ENCODE results near the gene SPATA33. TPM values are rescaled to one million over a fixed set of nuclear protein-coding genes. Genes with fewer than 3 reads are reported as not detected.

Gene SPATA33
- total RNA-seq, 2 experiments from 2014 or later: 4.4 to 7.1 TPM

DNA sequence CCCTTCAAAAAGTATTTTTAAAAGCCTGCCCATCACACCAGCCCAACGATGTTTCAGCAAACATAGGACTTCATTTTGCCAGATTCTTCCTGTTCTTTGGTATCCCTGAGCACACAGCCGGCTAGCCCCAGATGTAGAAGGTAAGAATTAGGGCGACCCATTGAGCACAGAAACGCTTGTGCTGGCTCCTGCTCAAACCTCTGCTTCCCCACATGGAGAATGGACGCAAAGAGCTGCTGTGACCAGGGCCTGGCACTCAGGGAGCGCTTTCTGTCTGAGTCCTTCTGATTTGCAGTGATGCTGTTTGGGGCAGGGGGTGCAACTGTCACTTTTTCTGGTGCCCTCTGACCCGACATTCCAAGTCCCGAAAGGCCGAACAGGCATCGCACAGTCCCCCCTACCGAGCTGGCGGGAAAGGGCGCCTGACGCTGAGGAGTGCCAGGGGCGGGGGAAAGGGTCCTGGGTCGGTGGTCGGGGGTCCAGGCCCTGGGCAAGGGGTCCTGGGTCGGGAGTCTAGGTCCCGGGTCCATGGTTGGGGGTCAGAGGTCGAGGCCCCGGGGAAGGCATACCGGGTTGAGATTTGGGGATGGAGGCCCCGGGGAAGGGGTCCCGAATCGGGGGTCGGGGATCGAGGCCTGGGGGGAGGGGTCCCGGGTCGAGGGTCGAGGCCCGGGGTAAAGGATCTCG is 1.1 kb upstream of the SPATA33 start:
- TF ChIP-seq, protein P1, sequence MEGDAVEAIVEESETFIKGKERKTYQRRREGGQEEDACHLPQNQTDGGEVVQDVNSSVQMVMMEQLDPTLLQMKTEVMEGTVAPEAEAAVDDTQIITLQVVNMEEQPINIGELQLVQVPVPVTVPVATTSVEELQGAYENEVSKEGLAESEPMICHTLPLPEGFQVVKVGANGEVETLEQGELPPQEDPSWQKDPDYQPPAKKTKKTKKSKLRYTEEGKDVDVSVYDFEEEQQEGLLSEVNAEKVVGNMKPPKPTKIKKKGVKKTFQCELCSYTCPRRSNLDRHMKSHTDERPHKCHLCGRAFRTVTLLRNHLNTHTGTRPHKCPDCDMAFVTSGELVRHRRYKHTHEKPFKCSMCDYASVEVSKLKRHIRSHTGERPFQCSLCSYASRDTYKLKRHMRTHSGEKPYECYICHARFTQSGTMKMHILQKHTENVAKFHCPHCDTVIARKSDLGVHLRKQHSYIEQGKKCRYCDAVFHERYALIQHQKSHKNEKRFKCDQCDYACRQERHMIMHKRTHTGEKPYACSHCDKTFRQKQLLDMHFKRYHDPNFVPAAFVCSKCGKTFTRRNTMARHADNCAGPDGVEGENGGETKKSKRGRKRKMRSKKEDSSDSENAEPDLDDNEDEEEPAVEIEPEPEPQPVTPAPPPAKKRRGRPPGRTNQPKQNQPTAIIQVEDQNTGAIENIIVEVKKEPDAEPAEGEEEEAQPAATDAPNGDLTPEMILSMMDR (IDR thresholded peaks at IDR 0.05): no peak
- Mint-ChIP-seq H3K36me3 (ENCODE audit: low read depth) (peaks cover 25% of the 10 kb centered on the region), H3K27me3 (no peaks in the 10 kb centered on the region), H3K4me1 (ENCODE audit: low read depth) (peaks cover 34% of the 10 kb centered on the region), H3K9me3 (no peaks in the 10 kb centered on the region), H3K4me3 (peak overlapping the region; percentile 84), H3K27ac (peak overlapping the region; percentile 76)
- H3K27me3 ChIP-seq (ENCODE audit: control insufficient read depth in 1 of 2, insufficient read depth in 2 of 2, low read length in 2 of 2): no peaks in the 10 kb centered on the region
- ChIA-PET POLR2A (interaction anchor here (1.7 kb wide), 1 partner anchor 341 kb away, joined by 3 read pairs; no protein-coding TSS in a partner anchor), CTCF (no interaction called here)
- DNase-seq: peak in 1 of 14 experiments; percentile 49
- H3K4me1 ChIP-seq (ENCODE audit: insufficient read depth, low read length): peaks cover 34% of the 10 kb centered on the region
- H3K36me3 ChIP-seq (ENCODE audit: insufficient read depth, low read length): peaks cover 18% of the 10 kb centered on the region
- no peaks in the 10 kb centered on the region for H3K9me3 ChIP-seq (ENCODE audit: control insufficient read depth in 1 of 2, insufficient read depth in 1 of 2, low read length in 2 of 2)
- H3K27ac ChIP-seq (ENCODE audit: low read depth in 1 of 2, low read length in 2 of 2): peak overlapping the region; percentile 55 to 81
- ATAC-seq (ENCODE audit: poor library complexity): no peak
- intact Hi-C loops (cut with DNase I, micrococcal nuclease): loop anchor here in 1 of 2 experiments (1.0 to 5.0 kb wide), 3 partner anchors 30 to 799 kb away; partner anchors contain the start of genes CDK10, GALNS, RPL13 and TRAPPC2L
- peak overlapping the region; percentile 91 for H3K4me3 ChIP-seq (ENCODE audit: low read length)

DNA sequence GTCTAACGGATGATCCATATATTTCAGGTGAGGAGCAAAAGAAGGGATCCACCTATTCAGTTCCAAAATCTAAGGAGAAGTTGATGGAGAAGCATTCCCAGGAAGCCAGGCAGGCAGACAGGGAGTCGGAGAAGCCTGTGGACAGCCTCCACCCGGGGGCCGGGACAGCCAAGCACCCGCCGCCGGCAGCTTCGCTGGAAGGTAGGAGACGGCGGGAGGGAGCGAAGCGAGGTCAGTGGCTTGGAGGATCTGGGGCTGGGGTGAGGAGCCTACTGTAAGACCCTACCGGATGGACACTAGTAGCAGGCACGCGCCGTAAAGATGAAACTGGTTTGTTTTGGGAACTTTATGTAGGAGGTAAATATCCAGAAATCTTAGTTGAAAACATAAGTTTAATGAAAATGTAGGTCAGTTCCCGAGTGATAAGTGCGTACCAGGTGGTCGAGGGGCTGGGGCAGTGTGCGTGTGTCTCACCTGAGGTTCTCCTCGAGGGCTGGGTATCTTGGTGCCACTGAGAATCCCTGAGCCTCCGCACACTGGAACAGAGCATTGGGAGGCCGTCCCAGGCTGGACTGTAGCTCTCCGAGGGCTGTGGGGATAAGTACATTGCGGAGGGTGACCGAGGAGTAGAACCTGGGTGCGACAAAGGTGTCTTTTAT is 714 bp downstream of the SPATA33 start:
- Histone ChIP-seq H3K36me3 (ENCODE audit: insufficient read depth, low read length) (peaks cover 21% of the 10 kb centered on the region), H3K27me3 (ENCODE audit: control insufficient read depth in 1 of 2, insufficient read depth in 2 of 2, low read length in 2 of 2) (no peaks in the 10 kb centered on the region), H3K4me1 (ENCODE audit: insufficient read depth, low read length) (peaks cover 34% of the 10 kb centered on the region), H3K27ac (ENCODE audit: low read depth in 1 of 2, low read length in 2 of 2) (peak overlapping the region in 1 of 2 donors; percentile 52), H3K4me3 (ENCODE audit: low read length) (peak overlapping the region; percentile 91), H3K9me3 (ENCODE audit: control insufficient read depth in 1 of 2, insufficient read depth in 1 of 2, low read length in 2 of 2) (no peaks in the 10 kb centered on the region)
- H3K9me3 Mint-ChIP-seq: no peaks in the 10 kb centered on the region
- ChIA-PET CTCF (interaction anchor here (1.0 kb wide), 2 partner anchors 42 to 43 kb away, joined by 3 to 6 read pairs; partner anchors contain the start of gene SPATA2L), POLR2A (interaction anchor here (0.6 to 1.7 kb wide), 3 partner anchors 151 to 351 kb away, joined by 3 to 5 read pairs (median 4); partner anchors contain the start of gene SPG7)
- DNase-seq: peak in 2 of 14 experiments; percentile 13 to 42
- H3K27ac Mint-ChIP-seq: peak overlapping the region; percentile 81
- TF ChIP-seq, protein P1 (IDR thresholded peaks at IDR 0.05): no peak
- H3K4me3 Mint-ChIP-seq: peak overlapping the region; percentile 93
- peaks cover 27% of the 10 kb centered on the region for H3K36me3 Mint-ChIP-seq (ENCODE audit: low read depth)
- H3K4me1 Mint-ChIP-seq (ENCODE audit: low read depth): peaks cover 34% of the 10 kb centered on the region
- no peak for ATAC-seq (ENCODE audit: poor library complexity)
- intact Hi-C loops (cut with DNase I, micrococcal nuclease): loop anchor here in 1 of 2 experiments (5.0 kb wide), 2 partner anchors 96 to 801 kb away; partner anchors contain the start of genes GALNS, RPL13 and TRAPPC2L
- H3K27me3 Mint-ChIP-seq: no peaks in the 10 kb centered on the region

DNA sequence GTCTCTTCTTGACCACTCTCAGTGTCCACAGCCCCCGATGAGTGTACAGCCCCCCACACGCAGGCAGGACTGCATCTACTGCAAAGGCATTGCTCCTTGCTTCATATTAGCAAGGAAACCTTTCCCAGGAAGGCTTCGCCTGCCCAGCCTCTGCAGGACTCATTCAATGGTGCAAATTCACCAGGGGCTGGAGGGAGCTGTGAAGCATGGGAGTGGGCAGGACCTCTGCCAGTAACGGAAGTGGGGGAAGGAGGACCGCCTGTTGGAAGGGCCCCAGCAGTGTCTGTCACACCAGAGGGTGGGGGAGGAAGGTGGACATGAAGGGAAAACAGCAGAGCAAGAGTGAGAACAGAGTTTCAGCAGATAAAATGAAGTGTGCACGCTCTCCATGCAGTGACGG is 2.5 kb downstream of the SPATA33 start:
- H3K4me1 ChIP-seq (ENCODE audit: insufficient read depth, low read length): peaks cover 34% of the 10 kb centered on the region
- no peaks in the 10 kb centered on the region for H3K9me3 Mint-ChIP-seq
- H3K27me3 Mint-ChIP-seq: no peaks in the 10 kb centered on the region
- no peaks in the 10 kb centered on the region for H3K27me3 ChIP-seq (ENCODE audit: control insufficient read depth in 1 of 2, insufficient read depth in 2 of 2, low read length in 2 of 2)
- CTCF ChIA-PET: no interaction called here
- TF ChIP-seq, protein P1 (IDR thresholded peaks at IDR 0.05): no peak
- peaks cover 23% of the 10 kb centered on the region for H3K36me3 Mint-ChIP-seq (ENCODE audit: low read depth)
- H3K4me3 Mint-ChIP-seq: peak overlapping the region; percentile 56
- no peak overlapping the region for H3K27ac Mint-ChIP-seq
- H3K27ac ChIP-seq (ENCODE audit: low read depth in 1 of 2, low read length in 2 of 2): no peak overlapping the region
- H3K9me3 ChIP-seq (ENCODE audit: control insufficient read depth in 1 of 2, insufficient read depth in 1 of 2, low read length in 2 of 2): no peaks in the 10 kb centered on the region
- intact Hi-C loops (cut with DNase I, micrococcal nuclease): no loop called here
- H3K4me1 Mint-ChIP-seq (ENCODE audit: low read depth): peaks cover 24% of the 10 kb centered on the region
- POLR2A ChIA-PET: no interaction called here
- ATAC-seq (ENCODE audit: poor library complexity) (no peak), DNase-seq (no peak)
- H3K36me3 ChIP-seq (ENCODE audit: insufficient read depth, low read length): peaks cover 16% of the 10 kb centered on the region
- H3K4me3 ChIP-seq (ENCODE audit: low read length): no peak overlapping the region
